Keratinocyte (primary cell): Measurements from ENCODE around the gene GREB1. TPM values are rescaled to one million over a fixed set of nuclear protein-coding genes. Genes with fewer than 3 reads are reported as not detected.
A peak's percentile ranks its signal among the peaks of the same experiment; 100 is the strongest.

ENCODE experiments used
- DNase-seq: peaks from one replicate; pipeline ENCODE4 v3.0.0-alpha.2; 2011; ENCODE audit warnings: low read depth, missing footprints, low spot score
- FAIRE-seq: peaks from 2 replicates; lab custom pipeline; 2011; peaks lifted over from hg19 to GRCh38; lab: Jason Lieb, UNC
- H2AFZ ChIP-seq: 2 replicates; pipeline ENCODE4 v1.6.0; 2012; ENCODE audit warnings: low read length, control low read depth, inconsistent platforms; ENCODE audit not compliant: control insufficient read depth
- H3K27ac ChIP-seq: 2 replicates; pipeline ENCODE4 v1.5.1; 2011; ENCODE audit warnings: low read length; ENCODE audit not compliant: control insufficient read depth, insufficient read depth
- H3K27me3 ChIP-seq: 3 replicates; pipeline ENCODE4 v1.6.0; 2011; ENCODE audit warnings: low read length; ENCODE audit not compliant: control insufficient read depth, insufficient read depth; ENCODE audit errors: extremely low read depth
- H3K36me3 ChIP-seq, 2 experiments: 2 replicates in 1 of 2; 3 replicates in 1 of 2; pipeline ENCODE4 v1.5.1; 2011; ENCODE audit warnings: low read length in 2 of 2, mild to moderate bottlenecking in 1 of 2; ENCODE audit not compliant: control insufficient read depth in 2 of 2, insufficient read depth in 2 of 2; ENCODE audit errors: extremely low read depth in 1 of 2
- H3K4me1 ChIP-seq: 3 replicates; pipeline ENCODE4 v1.5.1; 2011; ENCODE audit warnings: low read length; ENCODE audit not compliant: control insufficient read depth, insufficient read depth; ENCODE audit errors: extremely low read depth
- H3K4me2 ChIP-seq: 3 replicates; pipeline ENCODE4 v1.6.0; 2011; ENCODE audit warnings: low read depth, low read length; ENCODE audit not compliant: control insufficient read depth, insufficient read depth; ENCODE audit errors: extremely low read depth
- H3K4me3 ChIP-seq, 3 experiments: fragments of 200-600 bp in 1 of 3; sonication (generic) in 1 of 3; 2 replicates in 2 of 3; 3 replicates in 1 of 3; pipeline ENCODE4 v1.5.1; 2011 to 2016; ENCODE audit warnings: low read length in 3 of 3, mild to moderate bottlenecking in 3 of 3, control low read depth in 2 of 3, inconsistent platforms in 1 of 3, low read depth in 1 of 3, mixed read lengths in 1 of 3, mixed run types in 1 of 3, moderate library complexity in 1 of 3; ENCODE audit not compliant: control insufficient read depth in 2 of 3, insufficient read depth in 2 of 3; ENCODE audit errors: extremely low read depth in 1 of 3
- H3K79me2 ChIP-seq: 2 replicates; pipeline ENCODE4 v1.6.0; 2012; ENCODE audit warnings: low read length; ENCODE audit not compliant: control insufficient read depth, insufficient read depth
- H3K9ac ChIP-seq: 3 replicates; pipeline ENCODE4 v1.6.0; 2011; ENCODE audit warnings: low read length; ENCODE audit not compliant: control insufficient read depth, insufficient read depth; ENCODE audit errors: extremely low read depth
- H3K9me1 ChIP-seq: 3 replicates; pipeline ENCODE4 v1.6.0; 2011; ENCODE audit warnings: low read length; ENCODE audit not compliant: control insufficient read depth, insufficient read depth; ENCODE audit errors: extremely low read depth
- H3K9me3 ChIP-seq: 2 replicates; pipeline ENCODE4 v1.5.1; 2012; ENCODE audit warnings: low read depth, low read length; ENCODE audit not compliant: control insufficient read depth
- H4K20me1 ChIP-seq: 3 replicates; pipeline ENCODE4 v1.6.0; 2011; ENCODE audit warnings: low read length; ENCODE audit not compliant: control insufficient read depth, insufficient read depth; ENCODE audit errors: extremely low read depth
- EZH2 ChIP-seq: IDR thresholded peaks from one replicate; pipeline ENCODE4 v1.6.1; 2012; ENCODE audit warnings: inconsistent platforms, mild to moderate bottlenecking, low read length, moderate library complexity
- dilution Hi-C: fragments of 300-500 bp; cut with MboI; formaldehyde crosslinking; loops from one replicate; pipeline ENCODE4 v1.7.0; 2020; ENCODE audit warnings: low sequenced_read_pairs; ENCODE audit not compliant: extremely low pct_ligation_motif_present
- polyA plus RNA-seq, 5 experiments: library from polyadenylated mRNA; depleted of rRNA in 3 of 5; stranded (reverse) in 3 of 5; stranded (forward) in 1 of 5; unstranded in 1 of 5; fragments of >200 nt; gene quantifications; 1 replicate in 1 of 5; 2 replicates in 3 of 5; 3 replicates in 1 of 5; pipeline versions ENCODE4 v1.2.1 to v1.2.3, GENCODE V29; 2011 to 2012; ENCODE audit warnings: missing spikeins in 2 of 5, low read depth in 1 of 5, low replicate concordance in 1 of 5
- small RNA-seq, 3 experiments: library from RNA; depleted of rRNA; stranded (forward); fragments of <200 nt; gene quantifications; one replicate each; pipeline ENCODE3, GENCODE V24; 2012; ENCODE audit warnings: low read depth in 3 of 3, low replicate concordance in 1 of 3; ENCODE audit not compliant: insufficient read length in 3 of 3
- TF ChIP-seq, protein P1 (sequence below), 3 experiments: IDR thresholded peaks in 1 of 3; conservative IDR thresholded peaks in 1 of 3; optimal IDR thresholded peaks in 1 of 3; 2 replicates in 2 of 3; 3 replicates in 1 of 3; pipeline versions ENCODE3 to v1.5.1; 2011; ENCODE audit warnings: low read length in 3 of 3, mild to moderate bottlenecking in 3 of 3, moderate library complexity in 2 of 3, control low read depth in 1 of 3, inconsistent platforms in 1 of 3; ENCODE audit not compliant: insufficient read depth in 2 of 3; ENCODE audit errors: extremely low read depth in 1 of 3

The GREB1 gene
- polyA plus RNA-seq, 1 donor (not counting 4 experiments of a cell fraction or from before 2014, with no cell fraction given) = 0.13 TPM

DNA sequence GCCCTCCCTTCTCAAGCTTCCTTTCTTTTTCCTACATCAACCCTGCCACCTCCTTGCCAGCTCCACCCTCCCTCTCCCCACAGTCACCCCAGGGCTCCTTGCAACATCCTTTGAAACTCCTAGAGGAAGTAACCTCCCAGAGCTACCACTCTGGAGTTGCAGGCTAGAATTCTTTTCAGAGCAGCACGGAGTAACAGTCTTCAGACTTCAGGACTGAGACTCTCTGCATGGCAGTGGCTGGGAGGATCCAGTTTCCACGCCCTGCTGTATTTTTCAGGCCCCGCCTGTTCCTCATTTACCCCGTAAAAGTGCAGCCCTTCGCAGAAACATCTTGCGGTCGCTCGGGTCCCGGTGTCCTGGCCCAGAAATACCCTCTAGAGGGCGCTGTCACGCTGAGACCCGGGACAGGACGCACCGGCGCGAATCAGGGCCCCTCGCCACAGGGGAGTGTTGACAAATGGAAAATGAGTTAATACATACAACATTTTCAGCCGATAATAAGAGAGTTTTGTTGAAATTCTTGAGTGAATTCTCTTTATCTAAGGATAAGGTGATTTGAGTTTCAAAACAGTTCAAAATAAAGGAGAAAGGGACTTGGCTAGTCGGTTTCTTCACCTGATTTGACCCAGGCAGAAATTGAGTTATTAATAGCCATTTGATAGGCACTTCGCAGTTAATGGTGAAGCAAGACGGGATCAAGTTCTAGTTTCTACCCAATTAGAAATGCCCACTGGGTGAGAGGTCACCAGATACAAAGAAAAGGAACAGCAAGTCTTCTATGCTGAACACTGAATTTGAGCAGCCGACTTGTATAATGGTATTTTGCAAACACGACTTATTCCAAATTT is 154.6 kb downstream of the GREB1 start:
- Histone ChIP-seq H3K4me1 (peaks cover 10% of the 10 kb centered on the region), H4K20me1 (no peaks in the 10 kb centered on the region), H3K27ac (no peak overlapping the region), H3K36me3 (no peaks in the 10 kb centered on the region), H3K27me3 (peaks cover 11% of the 10 kb centered on the region), H3K4me3 (peak overlapping the region in 2 of 3 experiments; percentile 24 to 64), H2AFZ (peak overlapping the region; percentile 76), H3K4me2 (peak overlapping the region; percentile 82), H3K79me2 (no peaks in the 10 kb centered on the region), H3K9ac (peak overlapping the region; percentile 35), H3K9me1 (no peaks in the 10 kb centered on the region), H3K9me3 (no peaks in the 10 kb centered on the region)
- TF ChIP-seq, protein P1, sequence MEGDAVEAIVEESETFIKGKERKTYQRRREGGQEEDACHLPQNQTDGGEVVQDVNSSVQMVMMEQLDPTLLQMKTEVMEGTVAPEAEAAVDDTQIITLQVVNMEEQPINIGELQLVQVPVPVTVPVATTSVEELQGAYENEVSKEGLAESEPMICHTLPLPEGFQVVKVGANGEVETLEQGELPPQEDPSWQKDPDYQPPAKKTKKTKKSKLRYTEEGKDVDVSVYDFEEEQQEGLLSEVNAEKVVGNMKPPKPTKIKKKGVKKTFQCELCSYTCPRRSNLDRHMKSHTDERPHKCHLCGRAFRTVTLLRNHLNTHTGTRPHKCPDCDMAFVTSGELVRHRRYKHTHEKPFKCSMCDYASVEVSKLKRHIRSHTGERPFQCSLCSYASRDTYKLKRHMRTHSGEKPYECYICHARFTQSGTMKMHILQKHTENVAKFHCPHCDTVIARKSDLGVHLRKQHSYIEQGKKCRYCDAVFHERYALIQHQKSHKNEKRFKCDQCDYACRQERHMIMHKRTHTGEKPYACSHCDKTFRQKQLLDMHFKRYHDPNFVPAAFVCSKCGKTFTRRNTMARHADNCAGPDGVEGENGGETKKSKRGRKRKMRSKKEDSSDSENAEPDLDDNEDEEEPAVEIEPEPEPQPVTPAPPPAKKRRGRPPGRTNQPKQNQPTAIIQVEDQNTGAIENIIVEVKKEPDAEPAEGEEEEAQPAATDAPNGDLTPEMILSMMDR (optimal IDR thresholded peaks at IDR 0.05 in 1 of 3, IDR thresholded peaks at IDR 0.05 in 1 of 3, conservative IDR thresholded peaks at IDR 0.05 in 1 of 3; ENCODE audit: extremely low read depth in 1 of 3, insufficient read depth in 2 of 3, low read length in 3 of 3) = peak; percentile 84 to 88 (median 86)
- no peak for TF ChIP-seq EZH2
- FAIRE-seq = no peak
- no peak for DNase-seq
- dilution Hi-C loops = loop anchor here (25.0 kb wide), 1 partner anchor 99 kb away; no protein-coding TSS in a partner anchor

DNA sequence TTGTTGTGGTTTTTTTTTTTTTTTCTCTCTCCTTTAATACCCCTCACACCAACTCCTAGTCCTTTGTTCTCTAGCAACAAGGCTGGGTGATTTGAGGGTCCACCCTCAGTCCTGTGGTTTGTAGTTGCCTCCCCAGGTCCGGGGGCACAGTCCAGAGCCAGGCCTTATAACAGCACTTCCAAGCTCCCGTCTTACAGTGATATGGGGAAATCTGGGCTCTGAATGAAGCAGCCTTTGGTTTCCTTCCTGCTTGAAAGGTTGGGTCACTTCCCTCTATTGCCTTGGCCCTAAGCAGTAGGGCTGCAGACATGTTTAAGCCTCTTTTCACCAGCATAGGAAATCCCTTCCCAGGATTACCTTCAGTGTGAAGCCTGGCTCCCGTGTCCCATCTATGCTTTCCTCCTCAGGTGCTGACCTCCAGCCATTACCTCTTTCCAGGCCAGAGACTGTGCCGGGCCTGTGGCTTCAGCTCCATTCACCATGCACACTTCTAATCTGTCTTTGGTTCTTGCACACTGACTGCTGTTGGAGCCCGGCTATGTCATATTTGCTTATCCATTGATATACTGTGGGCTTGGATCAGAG is 157.3 kb downstream of the GREB1 start:
- H3K27ac ChIP-seq = no peak overlapping the region
- no peaks in the 10 kb centered on the region for H3K27me3 ChIP-seq
- no peak for DNase-seq
- no peak for FAIRE-seq
- no peak overlapping the region for H3K9ac ChIP-seq
- no peaks in the 10 kb centered on the region for H3K36me3 ChIP-seq
- H3K4me2 ChIP-seq = no peak overlapping the region
- H3K4me1 ChIP-seq = peaks cover 10% of the 10 kb centered on the region
- TF ChIP-seq, protein P1 (optimal IDR thresholded peaks at IDR 0.05 in 1 of 3, IDR thresholded peaks at IDR 0.05 in 1 of 3, conservative IDR thresholded peaks at IDR 0.05 in 1 of 3; ENCODE audit: extremely low read depth in 1 of 3, insufficient read depth in 2 of 3, low read length in 3 of 3) = no peak
- TF ChIP-seq EZH2 = no peak
- H2AFZ ChIP-seq = no peak overlapping the region
- dilution Hi-C loops = loop anchor here (25.0 kb wide), 1 partner anchor 96 kb away; no protein-coding TSS in a partner anchor
- H3K9me3 ChIP-seq = no peaks in the 10 kb centered on the region
- H3K79me2 ChIP-seq = no peaks in the 10 kb centered on the region
- H3K4me3 ChIP-seq = no peak overlapping the region
- H3K9me1 ChIP-seq = no peaks in the 10 kb centered on the region
- H4K20me1 ChIP-seq = no peaks in the 10 kb centered on the region

Small RNAs within 50 kb of the gene (small RNA-seq; reads per million reads assigned to genes)
- 0 to 0.25 (median 0) reads per million in 3 experiments for gene MIR4429
- gene RN7SL674P = 0 reads per million in 3 experiments
- gene RNA5SP84 = 0 to 0.33 (median 0.25) reads per million in 3 experiments
- gene RNU2-13P = 12.0 to 62.6 (median 39.7) reads per million in 3 experiments

Other genes with a start within 250 kb of the GREB1 start
- 6.1 to 12.6 TPM (median 7.8 TPM) in 3 replicates for gene ROCK2, start 189.4 kb upstream of the GREB1 start, polyA plus RNA-seq
- 7.9 to 13.8 TPM (median 9.3 TPM) in 3 replicates for gene E2F6, start 67.9 kb upstream of the GREB1 start, polyA plus RNA-seq
- gene NTSR2, start 136.2 kb downstream of the GREB1 start, polyA plus RNA-seq = not detected in 3 replicates
- 38.9 to 81.7 TPM (median 79.6 TPM) in 3 replicates for gene LPIN1, start 212.6 kb downstream of the GREB1 start, polyA plus RNA-seq